GM21367 (cell line): ENCODE measurements around the gene ROBO3.

ENCODE experiments used
- ATAC-seq: cut with Tn5 transposase; IDR thresholded peaks from one replicate; pipeline ENCODE4 v1.9.1; 2021; ENCODE audit not compliant: unreplicated experiment

The ROBO3 gene

DNA sequence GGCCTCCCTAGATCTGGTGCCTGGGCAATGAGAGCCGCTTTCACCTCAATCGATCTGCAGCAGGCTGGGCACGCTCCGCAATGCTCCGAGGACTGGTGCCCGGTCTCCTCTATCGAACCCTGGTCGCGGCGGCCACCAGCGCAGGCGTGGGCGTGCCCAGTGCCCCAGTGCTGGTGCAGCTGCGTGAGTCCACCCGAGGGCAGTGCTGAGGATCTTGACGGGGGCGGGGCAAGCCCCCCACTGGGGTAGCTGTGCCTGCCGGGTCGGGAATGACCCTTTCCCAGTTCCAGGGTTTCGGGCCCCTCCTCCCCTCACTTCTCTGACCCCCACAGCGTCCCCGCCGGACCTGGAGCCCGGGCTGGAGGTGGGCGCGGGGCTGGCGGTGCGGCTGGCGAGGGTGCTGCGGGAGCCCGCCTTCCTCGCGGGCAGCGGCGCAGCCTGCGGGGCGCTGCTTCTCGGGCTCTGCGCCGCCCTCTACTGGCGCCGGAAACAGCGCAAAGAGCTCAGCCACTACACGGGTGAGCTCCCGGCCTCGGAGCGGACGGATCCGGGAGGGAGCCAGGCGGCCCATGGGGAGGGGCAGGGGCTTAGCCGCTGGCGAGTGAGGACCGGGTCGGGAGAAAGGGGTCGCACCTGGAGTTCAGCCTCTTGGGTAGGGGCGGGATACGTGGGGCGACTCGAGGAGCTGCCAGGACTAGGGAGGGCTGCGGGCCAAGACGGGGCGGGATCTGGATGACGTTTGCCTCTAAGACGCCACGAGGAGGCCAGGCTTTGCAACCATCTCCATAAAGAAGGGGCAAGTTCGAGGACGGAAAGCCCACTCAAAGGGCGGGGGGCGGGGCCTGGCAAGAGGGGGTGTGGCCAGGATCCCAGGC is 10.9 kb downstream of the ROBO3 start:
- ATAC-seq, result peak; percentile 93

DNA sequence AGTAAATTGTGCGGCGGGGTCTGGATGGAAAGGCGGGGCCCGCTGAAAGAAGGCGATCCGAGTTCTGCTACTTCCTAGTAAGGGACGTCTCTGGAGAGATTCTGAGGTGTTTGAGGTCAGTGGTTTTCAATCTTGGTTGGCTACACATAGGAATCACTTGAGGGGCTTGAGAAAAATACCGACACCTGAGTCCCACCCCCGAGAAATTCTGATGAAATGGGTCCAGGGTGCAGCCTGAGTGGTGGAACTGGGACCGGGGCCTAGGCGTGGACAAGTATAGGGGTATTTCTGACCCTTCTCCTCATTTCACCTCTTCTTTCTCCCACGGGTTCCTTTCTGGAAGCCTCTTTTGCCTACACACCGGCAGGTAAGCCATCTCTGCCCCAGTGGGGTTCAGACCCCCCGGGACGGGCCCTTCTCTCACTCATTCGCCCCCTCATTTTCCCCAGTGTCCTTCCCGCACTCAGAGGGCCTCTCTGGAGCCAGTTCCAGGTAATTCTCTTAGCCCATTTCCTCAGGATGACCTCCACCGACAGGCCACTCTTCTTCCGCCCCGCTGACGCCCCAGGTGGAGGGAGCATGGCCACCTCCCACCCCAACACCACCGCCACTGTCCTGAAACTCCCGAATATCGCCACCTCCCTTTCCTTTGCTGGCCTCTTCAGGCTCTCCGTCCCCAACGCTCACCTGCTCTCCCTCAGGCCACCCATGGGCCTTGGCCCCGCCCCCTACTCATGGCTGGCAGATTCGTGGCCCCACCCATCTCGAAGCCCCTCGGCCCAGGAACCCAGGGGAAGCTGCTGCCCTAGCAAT is 11.8 kb downstream of the ROBO3 start:
- ATAC-seq, result no peak

DNA sequence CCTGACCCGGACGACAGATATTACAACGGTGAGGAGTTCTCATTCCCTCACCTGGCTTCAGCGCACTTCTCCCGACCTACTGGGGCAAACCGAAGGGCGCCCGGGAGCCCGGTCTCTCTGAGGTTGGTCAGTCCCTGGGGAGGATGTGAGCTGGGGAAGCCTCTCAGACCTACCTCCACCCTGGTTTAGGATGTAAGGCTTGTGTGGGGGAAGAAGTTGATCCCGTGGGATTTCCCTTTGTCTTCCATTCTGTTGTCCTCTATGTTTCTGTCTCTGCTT is 12.3 kb downstream of the ROBO3 start:
- ATAC-seq, result no peak

DNA sequence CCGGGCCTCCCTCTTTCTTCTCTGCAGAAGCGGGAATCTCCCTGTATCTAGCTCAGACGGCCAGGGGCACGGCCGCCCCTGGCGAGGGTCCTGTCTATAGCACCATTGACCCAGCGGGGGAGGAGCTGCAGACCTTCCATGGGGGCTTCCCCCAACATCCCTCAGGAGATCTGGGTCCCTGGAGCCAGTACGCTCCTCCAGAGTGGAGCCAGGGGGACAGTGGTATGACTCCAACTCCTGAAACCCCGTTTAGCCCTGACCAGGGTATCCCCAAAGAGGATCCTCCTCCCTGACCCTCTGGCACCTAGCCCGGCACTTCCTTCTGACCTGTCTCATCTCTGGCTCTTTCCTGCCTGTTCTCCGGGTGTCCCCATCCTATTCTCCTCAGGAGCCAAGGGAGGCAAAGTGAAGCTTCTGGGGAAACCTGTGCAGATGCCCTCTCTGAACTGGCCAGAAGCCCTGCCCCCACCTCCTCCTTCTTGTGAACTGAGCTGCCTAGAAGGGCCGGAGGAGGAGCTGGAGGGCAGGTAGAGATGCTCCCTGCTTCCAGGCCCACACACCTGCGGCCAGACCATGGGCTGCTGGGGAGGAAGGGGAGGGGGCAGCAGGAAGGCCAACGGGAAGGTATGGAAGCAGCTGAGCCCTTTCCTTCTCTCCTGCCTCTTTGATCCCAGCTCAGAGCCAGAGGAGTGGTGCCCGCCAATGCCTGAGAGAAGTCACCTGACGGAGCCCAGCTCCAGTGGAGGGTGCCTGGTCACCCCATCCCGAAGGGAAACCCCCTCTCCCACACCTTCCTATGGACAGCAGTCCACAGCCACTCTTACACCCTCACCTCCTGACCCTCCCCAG is 12.9 kb downstream of the ROBO3 start:
- no peak for ATAC-seq

DNA sequence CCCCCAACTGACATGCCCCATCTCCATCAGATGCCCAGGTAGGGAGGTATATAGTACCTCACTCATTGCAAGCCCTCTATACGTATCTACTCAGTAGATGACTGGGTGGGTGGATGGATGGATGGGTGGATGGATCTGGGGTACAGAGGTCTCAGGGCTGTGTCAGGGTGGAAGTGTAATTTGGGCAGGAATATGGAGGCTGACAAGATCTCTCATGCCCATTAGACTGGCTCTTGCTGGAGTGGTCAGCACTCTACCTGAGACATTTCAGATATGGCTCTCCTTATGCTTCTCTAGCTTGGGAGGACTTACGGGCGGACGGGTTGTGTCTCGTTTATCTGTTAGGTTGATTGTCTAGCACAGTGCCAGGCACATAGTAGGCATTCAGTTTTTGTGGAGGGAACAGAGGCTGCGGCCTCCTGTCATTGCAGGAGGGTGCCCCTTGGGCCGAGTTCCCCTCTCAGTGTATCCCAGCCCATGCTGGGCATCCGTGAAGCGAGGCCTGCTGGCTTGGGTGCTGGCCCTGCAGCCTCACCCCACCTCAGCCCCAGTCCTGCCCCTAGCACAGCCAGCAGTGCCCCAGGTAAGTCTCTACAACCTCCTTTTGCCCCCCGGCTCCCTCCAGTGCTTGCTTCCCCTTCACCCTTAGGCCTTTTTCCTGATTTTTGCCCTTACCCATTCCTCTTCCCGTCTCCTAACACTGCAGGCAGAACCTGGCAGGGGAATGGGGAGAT is 13.7 kb downstream of the ROBO3 start:
- no peak for ATAC-seq

DNA sequence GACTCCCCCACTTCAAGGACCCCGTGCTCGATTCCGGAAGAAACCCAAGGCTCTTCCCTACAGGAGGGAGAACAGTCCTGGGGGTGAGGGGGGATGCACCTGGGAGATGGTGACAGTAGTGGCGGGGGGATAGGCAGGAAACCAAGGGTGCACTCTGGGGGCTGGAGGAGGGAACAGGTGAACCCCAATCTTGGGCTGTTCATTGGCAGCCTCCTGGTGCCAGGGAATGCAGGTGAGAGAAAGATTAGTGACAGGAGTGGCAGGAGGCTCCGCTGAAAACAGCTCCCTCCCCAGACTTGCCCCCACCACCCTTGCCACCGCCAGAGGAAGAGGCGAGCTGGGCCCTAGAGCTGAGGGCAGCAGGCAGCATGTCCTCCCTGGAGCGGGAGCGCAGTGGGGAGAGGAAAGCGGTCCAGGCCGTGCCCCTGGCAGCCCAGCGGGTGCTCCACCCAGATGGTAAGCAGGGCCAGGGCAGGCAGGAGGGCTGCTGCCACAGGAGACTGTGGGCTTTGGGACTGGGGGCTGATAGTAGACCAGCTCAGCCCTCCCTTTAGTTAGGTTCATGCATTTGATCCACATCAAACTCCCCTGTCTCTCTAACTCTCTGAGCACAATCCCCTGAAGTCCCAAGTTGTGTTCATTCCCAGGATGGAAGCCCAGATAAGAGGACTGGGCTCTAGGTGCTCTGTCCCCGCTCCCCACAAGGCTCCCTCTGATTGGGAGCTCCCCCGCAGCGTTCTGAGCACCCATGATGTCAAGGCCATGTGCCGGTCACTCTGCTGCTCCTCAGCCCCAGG is 14.5 kb downstream of the ROBO3 start:
- ATAC-seq, result no peak

DNA sequence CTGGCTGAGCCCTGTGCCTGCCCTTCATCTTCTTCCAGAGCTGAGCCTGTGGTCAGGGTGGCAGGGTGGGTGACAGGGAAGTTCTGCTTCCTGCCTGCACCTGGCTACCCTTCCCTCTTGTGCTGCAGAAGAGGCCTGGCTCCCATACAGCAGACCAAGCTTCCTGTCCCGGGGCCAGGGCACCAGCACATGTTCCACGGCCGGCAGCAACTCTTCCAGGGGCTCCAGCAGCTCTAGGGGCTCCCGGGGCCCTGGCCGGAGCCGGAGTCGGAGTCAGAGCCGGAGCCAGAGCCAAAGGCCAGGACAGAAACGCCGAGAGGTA is 15.0 kb downstream of the ROBO3 start:
- ATAC-seq, result no peak

DNA sequence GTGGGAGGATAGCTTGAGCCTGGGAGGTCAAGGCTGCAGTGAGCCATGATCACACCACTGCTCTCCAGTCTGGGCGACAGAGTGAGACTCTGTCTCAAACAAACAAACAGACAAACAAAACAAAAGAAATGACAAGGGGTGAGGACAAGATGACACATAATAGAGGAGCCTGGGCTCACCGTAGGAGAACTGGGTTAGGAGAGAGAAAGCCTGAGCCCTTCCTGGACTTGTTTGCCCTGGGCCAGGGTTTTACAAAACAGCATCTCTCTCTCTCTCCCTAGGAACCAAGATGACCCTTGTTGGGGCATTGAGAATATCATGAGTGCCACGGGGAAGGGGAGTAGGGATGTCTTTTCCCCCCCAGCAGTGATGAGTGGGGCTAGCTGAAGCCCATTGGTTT is 15.7 kb downstream of the ROBO3 start:
- no peak for ATAC-seq

DNA sequence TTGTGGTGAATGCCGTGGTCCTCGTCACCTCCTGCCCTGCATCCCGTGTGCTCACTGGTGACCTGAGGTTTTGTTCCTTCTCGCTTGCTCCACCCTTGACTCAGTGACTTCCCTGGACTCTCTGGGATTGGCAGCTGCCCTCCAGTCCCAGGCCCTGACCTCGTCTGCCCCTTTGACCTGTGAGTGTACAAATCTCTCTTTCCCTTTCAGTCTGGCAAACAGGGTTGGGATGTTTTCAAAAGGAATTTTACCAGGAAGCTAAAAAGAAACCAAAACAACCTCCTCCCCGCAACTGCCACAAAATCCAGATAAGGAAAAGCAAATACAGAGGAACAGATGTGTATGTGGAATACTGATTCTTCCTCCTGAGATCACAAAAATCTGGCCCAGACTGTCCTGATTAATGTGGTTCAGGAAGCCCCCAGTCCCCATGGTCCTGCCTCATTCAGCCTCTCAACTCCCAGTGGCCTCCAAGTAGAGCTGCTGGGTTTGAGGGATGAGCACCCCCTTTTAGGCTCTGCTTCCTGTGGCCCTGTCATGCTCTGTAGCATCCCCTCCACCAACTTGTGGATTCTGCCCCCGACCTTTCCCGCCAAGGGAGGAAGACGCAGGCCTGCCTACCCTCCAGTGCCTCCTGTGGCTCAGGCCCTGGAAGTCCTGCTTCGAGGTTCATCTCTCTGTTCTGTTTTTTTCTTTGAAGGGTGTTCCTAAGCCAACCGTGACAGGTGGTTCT is 17.3 kb downstream of the ROBO3 start:
- ATAC-seq, result no peak

DNA sequence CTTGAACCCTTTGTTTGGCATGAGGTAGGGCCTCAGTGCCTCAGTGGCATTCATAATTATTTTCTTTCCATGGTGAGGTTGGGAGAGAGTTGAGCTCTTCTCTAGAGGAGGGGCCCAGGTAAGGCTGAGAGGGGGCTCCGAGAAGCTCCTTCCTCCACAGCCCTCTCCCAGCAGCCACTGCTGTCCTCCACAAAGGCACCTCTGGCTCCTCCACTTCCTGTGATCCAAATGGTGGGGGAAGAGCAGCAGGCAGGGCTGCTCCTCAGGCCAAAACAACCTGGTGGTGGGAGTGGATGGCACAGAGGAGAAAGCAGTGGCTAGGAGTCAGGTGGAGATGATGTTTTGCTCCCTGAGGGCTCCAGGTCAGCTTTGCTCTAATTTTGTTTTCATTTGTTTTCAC is 19.1 kb downstream of the ROBO3 start:
- ATAC-seq, result no peak

DNA sequence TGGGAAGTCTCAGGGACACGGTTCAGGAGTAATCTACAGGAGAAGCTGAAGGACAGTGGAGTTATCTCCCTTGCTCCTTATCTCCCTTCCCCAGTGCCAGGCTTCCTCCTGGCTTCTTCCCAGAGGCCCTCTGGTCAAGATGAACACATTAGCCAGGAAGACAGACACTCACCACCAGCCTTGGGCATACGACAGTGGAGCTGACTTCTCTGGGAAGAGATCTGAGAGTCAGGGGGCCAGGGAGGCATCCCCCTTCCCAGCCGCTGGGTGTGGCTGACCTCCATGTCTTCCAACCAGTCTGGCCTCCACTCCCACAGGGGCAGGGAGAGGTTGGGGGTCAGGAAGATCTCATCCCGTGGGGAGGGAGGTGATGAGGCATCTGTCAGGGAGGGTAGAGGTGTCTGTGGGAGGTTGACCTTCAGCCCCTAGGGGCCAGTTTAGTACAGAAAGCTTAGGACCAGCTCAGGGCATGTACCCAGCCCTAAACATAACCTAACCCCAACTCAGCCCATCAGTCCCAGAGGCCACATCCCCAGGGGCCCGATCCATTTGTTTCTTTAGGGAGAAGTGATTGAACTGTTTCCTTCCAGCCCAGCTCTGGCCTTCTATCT is 19.7 kb downstream of the ROBO3 start:
- ATAC-seq, result no peak

DNA sequence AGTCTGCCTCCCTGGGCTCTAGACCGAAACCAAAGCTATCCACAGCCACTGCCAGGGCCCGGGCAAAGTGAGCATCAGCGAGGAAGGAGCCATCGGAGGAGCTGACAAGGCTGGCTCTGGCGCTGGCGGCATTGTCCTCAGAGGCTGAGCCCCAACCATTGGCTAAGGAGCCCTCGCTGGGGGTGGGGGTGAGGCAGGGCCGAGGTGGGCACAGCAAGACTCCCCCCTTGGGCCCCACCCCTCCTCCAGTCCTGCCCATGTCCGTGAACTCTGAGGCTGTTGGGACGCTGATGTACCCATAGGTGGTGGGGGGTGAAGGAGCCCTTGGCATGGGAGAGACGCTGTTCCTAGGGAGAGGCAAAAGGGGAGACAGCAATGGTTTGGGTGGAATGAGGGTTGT is 21.2 kb downstream of the ROBO3 start:
- no peak for ATAC-seq

DNA sequence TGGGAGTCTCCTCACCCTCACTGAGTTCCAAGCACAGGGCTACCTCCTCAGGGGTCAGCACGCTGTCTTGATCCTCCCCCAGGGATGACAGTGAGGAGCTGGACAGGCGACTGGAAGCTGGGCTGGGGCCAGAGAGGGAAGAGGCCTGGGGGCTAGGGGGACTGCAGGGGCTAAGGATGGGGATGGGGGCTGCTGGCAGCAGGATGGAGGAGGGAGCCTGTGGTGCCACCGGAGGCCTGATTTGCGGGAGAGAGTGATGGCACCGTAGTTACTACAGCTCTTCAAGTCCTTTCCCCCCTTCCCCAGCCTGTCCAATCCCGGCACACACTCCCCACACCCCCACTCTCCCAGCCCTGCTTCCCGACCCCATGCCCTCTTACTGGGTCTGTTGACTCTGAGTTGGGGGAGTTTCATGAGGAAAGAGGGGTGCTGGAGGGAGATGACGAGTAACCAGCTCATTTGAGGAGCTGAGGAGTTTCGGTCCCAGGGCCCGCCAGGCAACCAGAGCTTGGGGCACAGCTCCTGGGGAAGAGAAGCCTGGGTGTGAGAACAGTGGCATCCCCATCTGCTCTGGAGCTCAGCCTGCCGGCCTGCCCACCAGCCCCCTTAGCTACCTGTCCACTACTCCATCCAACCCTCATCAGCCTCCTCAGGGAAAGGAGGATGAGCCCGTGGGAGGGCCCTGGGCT is 21.9 kb downstream of the ROBO3 start:
- no peak for ATAC-seq

DNA sequence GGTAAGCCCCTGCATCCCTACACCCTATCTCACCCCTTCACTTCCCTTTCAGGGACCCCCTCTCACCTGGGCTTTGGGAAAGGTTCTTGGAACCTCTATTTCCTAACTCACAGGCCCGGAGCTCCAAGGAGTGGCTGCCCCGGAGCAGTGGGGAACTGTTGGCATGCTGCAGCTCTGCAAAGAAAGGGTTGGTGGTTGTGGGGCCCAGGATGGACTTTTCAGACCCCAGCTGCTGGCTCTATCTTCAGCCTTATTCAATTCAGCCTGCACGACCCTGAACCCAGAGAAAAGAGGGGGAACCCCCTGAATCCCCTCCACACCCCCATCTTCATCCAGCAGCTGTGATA is 22.4 kb downstream of the ROBO3 start:
- ATAC-seq, result no peak

DNA sequence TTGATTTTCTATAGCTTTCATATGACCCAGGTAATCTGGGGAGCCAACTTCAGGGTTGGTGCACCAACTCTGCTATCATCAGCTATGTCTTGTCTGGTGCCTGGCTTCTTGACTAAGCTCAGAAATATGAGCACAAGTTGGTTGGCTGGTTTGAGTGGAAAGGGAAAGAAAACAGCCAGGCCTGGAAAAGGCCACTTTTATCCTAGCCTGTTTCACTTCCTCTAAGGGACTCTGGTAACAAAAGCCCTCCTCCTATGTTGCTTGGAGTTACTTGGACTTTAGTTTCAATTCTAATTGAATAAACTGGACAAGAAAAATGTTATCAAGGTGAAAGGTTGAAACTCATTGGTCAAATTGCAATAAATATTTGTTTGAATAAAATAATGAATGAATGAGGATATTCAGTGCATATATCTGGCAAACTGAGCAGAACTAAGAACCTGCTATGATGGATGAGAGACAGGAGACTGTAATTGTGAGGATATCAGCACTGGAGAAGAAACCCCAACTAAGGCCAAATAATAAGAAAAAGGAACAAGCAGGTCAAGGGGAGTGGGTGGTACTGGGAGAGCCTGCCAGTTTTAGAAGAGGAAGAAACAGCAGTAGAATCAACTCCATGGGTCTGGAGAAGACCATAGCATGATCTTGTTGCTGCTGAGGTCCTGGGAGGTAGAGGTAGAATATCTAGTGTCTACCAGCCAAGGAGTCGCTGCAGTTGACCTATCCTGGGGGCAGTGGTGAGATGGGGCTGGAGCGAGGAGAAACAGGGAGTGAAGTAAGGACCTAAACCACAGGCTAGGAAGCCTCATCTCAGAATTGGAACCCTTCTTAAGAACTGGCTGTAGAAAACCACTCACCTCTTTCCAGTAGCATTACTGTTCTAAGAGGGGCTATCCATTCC is 24.2 kb downstream of the ROBO3 start:
- ATAC-seq, result no peak

DNA sequence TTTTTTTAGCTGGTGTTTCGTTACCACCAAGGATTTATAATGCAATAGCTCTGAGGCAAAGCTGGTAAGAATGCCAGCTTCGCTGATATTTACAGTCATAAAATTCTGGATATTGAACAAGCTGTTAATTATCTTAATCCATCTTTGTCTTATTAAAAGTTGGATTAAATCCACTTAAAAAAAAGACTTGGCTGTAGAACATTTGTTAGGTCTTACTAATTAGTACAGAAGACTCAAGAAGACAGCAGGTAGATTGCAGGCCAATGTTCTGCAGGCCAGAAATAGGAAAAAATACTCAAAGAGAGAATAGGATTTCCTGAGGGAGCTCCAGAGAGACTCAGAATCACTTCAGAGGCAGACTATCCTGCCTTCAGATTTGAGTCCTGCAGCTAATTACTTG is 24.9 kb downstream of the ROBO3 start:
- ATAC-seq, result no peak

DNA sequence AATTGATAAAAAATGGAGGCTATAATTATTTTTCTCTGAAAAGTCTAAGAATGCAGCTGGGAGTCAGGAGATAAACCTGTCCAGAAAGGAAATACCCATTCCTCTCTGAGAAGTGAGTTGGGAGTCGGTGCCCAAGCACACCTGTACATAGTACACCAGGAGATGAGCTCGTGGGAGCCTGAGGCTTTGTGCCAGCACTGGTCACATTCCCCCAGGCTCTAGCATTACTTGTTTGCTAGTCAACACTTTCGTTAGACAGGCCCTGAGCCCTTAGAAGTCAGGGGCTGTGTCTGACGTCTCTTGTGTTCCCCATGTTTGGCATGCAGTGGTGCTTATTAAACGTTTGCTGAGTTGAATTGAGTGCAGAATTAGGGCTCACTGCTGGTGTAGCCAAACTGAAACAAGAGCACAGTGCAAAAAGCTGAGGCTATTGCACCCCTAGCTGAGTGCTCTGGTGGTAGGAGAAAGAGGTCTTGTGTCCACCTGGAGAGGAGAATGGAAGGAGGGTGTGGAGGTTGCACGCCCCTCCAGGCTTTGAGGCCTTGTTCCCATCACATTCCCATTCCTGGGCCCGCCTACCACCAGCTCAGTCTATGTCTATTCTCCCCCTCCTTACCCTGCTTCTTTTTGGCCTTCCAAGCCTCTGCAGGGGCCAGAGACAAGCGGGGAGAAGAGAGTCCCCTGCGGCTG is 25.6 kb downstream of the ROBO3 start:
- ATAC-seq, result no peak
